Mesodermal cell (in vitro differentiated cells): Measurements from ENCODE around the gene OR4L1. TPM values are rescaled to one million over a fixed set of nuclear protein-coding genes. Genes with fewer than 3 reads are reported as not detected.
"Not testable (repeated sequence)": the region's sequence is repeated elsewhere in the genome, so short reads cannot be mapped to it uniquely, and the experiment has no call there.

Experiments used
- H3K27ac ChIP-seq: 2 replicates; pipeline ENCODE4 v1.7.0; 2013; ENCODE audit warnings: mild to moderate bottlenecking, low read depth, low read length, moderate library complexity; ENCODE audit not compliant: severe bottlenecking
- H3K36me3 ChIP-seq: 2 replicates; pipeline ENCODE4 v1.7.1; 2013; ENCODE audit warnings: mild to moderate bottlenecking, low read length, moderate library complexity; ENCODE audit not compliant: control insufficient read depth, insufficient read depth
- H3K4me1 ChIP-seq: one replicate; pipeline ENCODE4 v1.7.1; 2013; ENCODE audit warnings: mild to moderate bottlenecking, low read length; ENCODE audit not compliant: insufficient read depth, control insufficient read depth, poor library complexity, severe bottlenecking
- H3K4me3 ChIP-seq: 2 replicates; pipeline ENCODE4 v1.7.0; 2013; ENCODE audit warnings: low read length, control low read depth, mild to moderate bottlenecking; ENCODE audit not compliant: insufficient read depth, poor library complexity, severe bottlenecking; ENCODE audit errors: extremely low read depth
- H3K9me3 ChIP-seq: 2 replicates; pipeline ENCODE4 v1.7.1; 2013; ENCODE audit warnings: mild to moderate bottlenecking, low read length, moderate library complexity; ENCODE audit not compliant: control insufficient read depth
- WGBS, 2 experiments: methylation state at CpG; one replicate each; pipeline ENCODE4 v1.1.5; 2013; ENCODE audit warnings: missing lambda C conversion rate in 2 of 2; ENCODE audit not compliant: insufficient coverage in 2 of 2; 5-methylcytosine and 5-hydroxymethylcytosine counted together
- polyA plus RNA-seq, 2 experiments: library from polyadenylated mRNA; stranded (reverse); fragments of 50-300 nt; gene quantifications; one replicate each; pipeline ENCODE4 v1.2.3, GENCODE V29; 2013

The OR4L1 gene
- polyA plus RNA-seq (2013, experiment 1 of 2): not detected
- not detected for polyA plus RNA-seq (2013, experiment 2 of 2)

GRCh38 chr14:20059745-20060144 is at the start of gene OR4L1:
Gene OR4L1, plus strand, starts transcription at chr14:20060045. Its CDS starts 0 bp downstream, at chr14:20060045.
- Histone ChIP-seq H3K9me3 (peaks cover 57% of the 10 kb centered on the region), H3K36me3 (no peaks in the 10 kb centered on the region), H3K27ac (no peak within 1 kb of the TSS), H3K4me3 (no peak within 1 kb of the TSS), H3K4me1 (no peaks in the 10 kb centered on the region)
- WGBS, 2 experiments: 33% methylated on average over 1 of the region's 2 CpGs; no CpG with 5 or more reads in 1 of the 2 experiments

GRCh38 chr14:20019257-20019865 is 40.5 kb upstream of the OR4L1 start, which contains the start of gene OR4K14:
Gene OR4K14, minus strand, starts transcription at chr14:20019307. Its CDS starts 4,114 bp downstream, at chr14:20015193.
- Histone ChIP-seq H3K27ac (no peak within 1 kb of the TSS), H3K36me3 (no peaks in the 10 kb centered on the region), H3K9me3 (peaks cover 53% of the 10 kb centered on the region), H3K4me1 (no peaks in the 10 kb centered on the region), H3K4me3 (no peak within 1 kb of the TSS)
- no CpG with 5 or more reads among the region's 2 CpGs for WGBS, 2 experiments

GRCh38 chr14:20031058-20031457 is 28.8 kb upstream of the OR4L1 start:
- Histone ChIP-seq H3K4me1 (no peaks in the 10 kb centered on the region), H3K9me3 (peaks cover 44% of the 10 kb centered on the region), H3K4me3 (no peak overlapping the region), H3K27ac (no peak overlapping the region), H3K36me3 (no peaks in the 10 kb centered on the region)
- 60% methylated on average over 1 of the region's 6 CpGs; no CpG with 5 or more reads in 1 of the 2 experiments for WGBS, 2 experiments

- WGBS, 2 experiments: no CpG with 5 or more reads among the region's 3 CpGs
Measured at GRCh38 chr14:20035449-20035848, 24.4 kb upstream of the OR4L1 start.

GRCh38 chr14:20035938-20036337 is 23.9 kb upstream of the OR4L1 start, which contains the start of gene OR4K13:
Gene OR4K13, minus strand, starts transcription at chr14:20036038. Its CDS starts 1,280 bp downstream, at chr14:20034758.
- no peak within 1 kb of the TSS for H3K4me3 ChIP-seq
- peaks cover 29% of the 10 kb centered on the region for H3K9me3 ChIP-seq
- no CpG with 5 or more reads among the region's 4 CpGs for WGBS, 2 experiments
- H3K4me1 ChIP-seq: no peaks in the 10 kb centered on the region
- no peak within 1 kb of the TSS for H3K27ac ChIP-seq
- no peaks in the 10 kb centered on the region for H3K36me3 ChIP-seq

More at GRCh38 chr14:20035449-20035848, 24.4 kb upstream of the OR4L1 start:
- H3K4me3 ChIP-seq: no peak overlapping the region
- H3K4me1 ChIP-seq: no peaks in the 10 kb centered on the region
- H3K9me3 ChIP-seq: peaks cover 31% of the 10 kb centered on the region
- no peak overlapping the region for H3K27ac ChIP-seq
- no peaks in the 10 kb centered on the region for H3K36me3 ChIP-seq

- no peaks in the 10 kb centered on the region for H3K36me3 ChIP-seq
- H3K9me3 ChIP-seq: peaks cover 26% of the 10 kb centered on the region
- WGBS, 2 experiments: 39 to 92% methylated on average over 2 to 3 of the region's 5 CpGs
Measured at GRCh38 chr14:20044243-20044642, 15.6 kb upstream of the OR4L1 start.

GRCh38 chr14:20048202-20048601 is 11.6 kb upstream of the OR4L1 start:
- H3K4me3 ChIP-seq: no peak overlapping the region

More at GRCh38 chr14:20044243-20044642, 15.6 kb upstream of the OR4L1 start:
- Histone ChIP-seq H3K4me3 (no peak overlapping the region), H3K4me1 (no peaks in the 10 kb centered on the region), H3K27ac (no peak overlapping the region)

GRCh38 chr14:20092050-20092449 is 32.2 kb downstream of the OR4L1 start:
- Histone ChIP-seq H3K4me1 (no peaks in the 10 kb centered on the region), H3K9me3 (peaks cover 31% of the 10 kb centered on the region), H3K4me3 (no peak overlapping the region), H3K36me3 (no peaks in the 10 kb centered on the region), H3K27ac (no peak overlapping the region)
- 60 to 67% methylated on average over 3 of the region's 4 CpGs for WGBS, 2 experiments

More at GRCh38 chr14:20048202-20048601, 11.6 kb upstream of the OR4L1 start:
- H3K36me3 ChIP-seq: no peaks in the 10 kb centered on the region
- 36 to 40% methylated on average over 1 of the region's 1 CpG for WGBS, 2 experiments
- no peak overlapping the region for H3K27ac ChIP-seq
- peaks cover 42% of the 10 kb centered on the region for H3K9me3 ChIP-seq
- H3K4me1 ChIP-seq: no peaks in the 10 kb centered on the region

GRCh38 chr14:20093442-20093841 is 33.6 kb downstream of the OR4L1 start:
- Histone ChIP-seq H3K27ac (no peak overlapping the region), H3K9me3 (peaks cover 28% of the 10 kb centered on the region), H3K4me1 (no peaks in the 10 kb centered on the region), H3K4me3 (no peak overlapping the region), H3K36me3 (no peaks in the 10 kb centered on the region)
- WGBS, 2 experiments: 17 to 44% methylated on average over 1 to 3 of the region's 4 CpGs

- H3K9me3 ChIP-seq: peaks cover 13% of the 10 kb centered on the region
- not testable (repeated sequence) for H3K27ac ChIP-seq, H3K4me3 ChIP-seq, H3K4me1 ChIP-seq, H3K36me3 ChIP-seq
- WGBS, 2 experiments: 85 to 94% methylated on average over 7 of the region's 32 CpGs
Measured at GRCh38 chr14:20098926-20099770, 39.3 kb downstream of the OR4L1 start.
